ENCODE measurements around the gene RSPH6A.
"Not testable (repeated sequence)": the region's sequence is repeated elsewhere in the genome, so short reads cannot be mapped to it uniquely, and the experiment has no call there.

The RSPH6A gene

DNA sequence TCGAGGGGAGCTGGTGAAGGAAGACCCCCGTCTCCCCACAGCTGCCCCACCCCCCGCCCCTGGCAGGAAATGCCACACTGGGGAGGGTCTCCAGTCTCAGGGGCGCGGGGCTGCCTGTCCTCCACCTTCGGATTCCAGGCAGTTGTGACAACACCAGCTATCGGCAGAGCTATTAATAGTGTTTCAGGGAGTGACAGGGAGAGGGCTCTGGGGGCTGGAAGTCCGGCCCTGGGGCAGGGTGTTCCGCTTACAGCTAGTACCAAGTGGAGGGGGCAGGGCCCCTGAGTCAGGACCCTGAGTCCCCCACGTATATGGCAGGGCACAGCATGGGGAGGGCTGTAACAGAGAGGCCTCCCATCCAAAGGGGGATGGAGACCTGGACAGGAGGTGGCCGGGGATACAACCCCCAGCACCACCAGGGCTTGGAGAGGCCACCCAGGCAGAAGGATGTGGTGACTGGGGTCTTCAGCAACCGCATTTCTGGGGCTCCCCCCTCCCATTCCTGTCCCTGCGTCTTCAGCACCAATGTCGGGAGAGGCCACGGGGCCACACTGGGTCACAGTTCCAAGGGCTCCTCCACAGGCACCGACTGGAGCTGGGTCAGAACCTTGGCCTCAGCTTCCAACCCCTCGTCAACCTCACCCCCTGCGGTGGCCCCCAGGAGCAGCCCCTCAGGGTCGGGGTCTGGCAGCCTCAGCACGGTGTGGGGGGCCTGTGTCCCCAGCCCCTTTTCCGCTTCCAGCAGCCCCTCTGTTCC, 50.0 kb downstream of the RSPH6A start:
- Mint-ChIP-seq H3K9me3 (no peaks in the 10 kb centered on the region), H3K36me3 (peaks cover 0 to 2% of the 10 kb centered on the region in 2 donors), H3K27me3 (peaks cover 32 to 42% of the 10 kb centered on the region in 2 donors), H3K4me1 (peaks cover 10 to 25% of the 10 kb centered on the region in 2 donors), H3K27ac (peak overlapping the region; percentile 56), H3K4me3 (no peak overlapping the region)
- DNase-seq (no peak), ATAC-seq (replicated peaks) (no peak)

DNA sequence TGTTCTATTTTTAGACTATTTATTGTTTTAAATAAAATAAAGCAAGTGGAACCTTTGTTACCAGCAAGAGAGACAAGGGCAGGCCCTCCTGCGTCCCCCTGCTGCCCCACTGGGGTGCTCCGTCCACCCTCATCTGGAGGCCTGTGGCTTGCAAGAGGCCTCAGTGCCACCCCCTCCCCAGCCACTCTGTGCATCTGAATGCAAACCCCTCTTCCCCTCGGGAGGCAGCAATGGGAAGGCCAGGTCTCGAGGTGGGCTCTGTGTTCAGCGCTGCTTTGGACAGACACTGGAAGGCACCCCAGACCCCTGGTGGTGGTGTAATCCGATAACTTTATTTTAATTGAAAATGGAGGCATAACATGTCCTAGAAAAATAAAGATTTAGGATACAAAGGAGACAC, 50.6 kb downstream of the RSPH6A start:
- H3K4me3 Mint-ChIP-seq, result no peak overlapping the region
- peaks cover 0 to 2% of the 10 kb centered on the region in 2 donors for H3K36me3 Mint-ChIP-seq
- no peaks in the 10 kb centered on the region for H3K9me3 Mint-ChIP-seq
- peak overlapping the region; percentile 56 for H3K27ac Mint-ChIP-seq
- DNase-seq (no peak), ATAC-seq (replicated peaks) (no peak)
- H3K27me3 Mint-ChIP-seq, result peaks cover 34 to 44% of the 10 kb centered on the region in 2 donors
- peaks cover 8 to 19% of the 10 kb centered on the region in 2 donors for H3K4me1 Mint-ChIP-seq

DNA sequence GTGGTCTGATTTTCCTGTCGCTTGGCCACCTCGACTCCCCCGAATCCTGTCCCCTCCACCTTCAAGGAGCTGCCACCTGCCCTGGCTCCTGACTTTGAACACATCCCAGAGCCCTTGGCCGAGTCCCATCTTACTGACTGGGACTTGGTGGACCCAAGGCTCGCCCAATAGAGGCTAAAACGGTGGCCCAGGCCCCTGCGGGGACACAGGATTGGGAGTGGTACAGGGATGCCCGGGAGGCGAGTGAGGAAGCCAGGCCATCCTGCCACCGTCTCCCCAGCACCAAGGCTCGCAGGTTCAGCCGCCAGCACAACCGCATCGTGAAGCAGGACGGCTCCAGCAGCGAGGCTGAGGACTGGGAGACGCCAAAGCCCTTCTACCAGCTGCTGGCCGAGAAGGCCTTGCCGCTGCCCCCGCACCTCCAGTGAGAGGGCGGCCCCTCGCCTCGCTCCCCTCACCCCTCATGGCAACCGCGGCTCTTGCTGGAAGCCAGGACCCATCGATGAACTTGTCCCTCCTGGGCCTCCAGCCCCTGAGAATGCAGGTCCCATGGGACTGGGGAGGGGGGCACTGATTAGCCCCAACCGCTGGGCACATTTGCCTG, 51.3 kb downstream of the RSPH6A start:
- ATAC-seq (replicated peaks) (no peak), DNase-seq (no peak)
- H3K9me3 Mint-ChIP-seq, result no peaks in the 10 kb centered on the region
- no peak overlapping the region for H3K4me3 Mint-ChIP-seq
- H3K27me3 Mint-ChIP-seq, result peaks cover 39 to 50% of the 10 kb centered on the region in 2 donors
- peaks cover 5 to 13% of the 10 kb centered on the region in 2 donors for H3K4me1 Mint-ChIP-seq
- peaks cover 0 to under 1% of the 10 kb centered on the region in 2 donors for H3K36me3 Mint-ChIP-seq
- no peak overlapping the region for H3K27ac Mint-ChIP-seq

DNA sequence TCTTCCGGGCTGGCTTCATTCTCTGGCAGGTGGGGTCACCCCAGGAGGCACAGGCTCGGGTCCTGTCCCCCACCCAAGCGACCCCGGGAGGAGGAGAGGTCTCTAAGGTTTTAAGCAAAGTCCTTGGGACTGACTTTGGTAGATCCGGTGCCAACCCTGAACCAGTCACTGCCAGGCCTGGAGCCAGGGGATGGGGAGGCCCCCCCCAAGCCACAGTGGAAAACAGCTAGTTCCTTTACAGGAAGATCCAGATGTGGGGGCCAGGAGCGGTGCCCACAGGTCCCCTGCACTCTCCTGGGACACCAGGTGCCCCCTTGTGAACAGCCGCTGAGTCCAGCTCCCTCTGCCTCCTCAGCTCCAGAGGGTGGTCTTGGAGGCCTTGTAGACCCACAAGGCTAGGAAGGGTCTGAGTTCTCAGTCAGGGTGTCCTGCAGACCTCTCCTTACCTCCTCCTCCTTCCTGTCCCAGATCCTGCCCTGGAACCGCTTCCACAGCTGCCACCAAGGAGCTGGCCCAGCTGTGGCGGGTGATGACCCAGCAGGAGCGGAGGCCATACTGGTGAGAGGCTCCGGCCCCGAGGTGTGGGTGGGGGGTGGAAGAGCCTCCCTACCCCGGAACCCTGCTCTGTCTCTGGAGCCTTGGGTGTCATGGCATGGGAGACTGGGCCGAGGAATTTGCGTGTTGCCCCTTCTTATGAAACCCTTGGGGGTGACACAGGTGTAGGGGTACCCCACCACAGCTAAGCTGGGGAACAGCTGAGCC, 52.1 kb downstream of the RSPH6A start:
- H3K4me1 Mint-ChIP-seq, result peaks cover 5 to 11% of the 10 kb centered on the region in 2 donors
- H3K27me3 Mint-ChIP-seq, result peaks cover 39 to 56% of the 10 kb centered on the region in 2 donors
- DNase-seq (no peak), ATAC-seq (replicated peaks) (no peak)
- no peaks in the 10 kb centered on the region for H3K36me3 Mint-ChIP-seq
- no peak overlapping the region for H3K27ac Mint-ChIP-seq
- H3K4me3 Mint-ChIP-seq, result no peak overlapping the region
- no peaks in the 10 kb centered on the region for H3K9me3 Mint-ChIP-seq

DNA sequence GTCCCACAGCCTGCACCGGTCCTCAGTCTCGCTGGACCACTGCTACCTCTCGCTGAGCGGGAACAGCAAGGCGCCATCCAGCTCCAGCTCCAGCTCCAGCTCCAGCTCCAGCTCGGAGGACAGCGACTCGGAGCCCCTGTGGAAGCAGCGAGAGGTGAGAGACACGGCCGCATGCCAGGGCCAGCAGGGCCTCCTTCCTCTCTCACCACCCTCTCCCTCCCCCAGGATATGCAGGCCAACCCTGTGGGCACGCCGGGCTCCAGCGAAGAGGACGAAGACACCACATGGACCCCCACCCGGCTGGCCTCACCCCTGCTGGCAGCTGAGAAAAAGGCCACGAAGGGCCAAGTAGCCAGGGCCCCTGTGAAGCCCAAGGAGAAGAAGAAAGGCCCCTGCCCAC, 53.4 kb downstream of the RSPH6A start:
- H3K9me3 Mint-ChIP-seq, result no peaks in the 10 kb centered on the region
- peaks cover 35 to 50% of the 10 kb centered on the region in 2 donors for H3K27me3 Mint-ChIP-seq
- no peaks in the 10 kb centered on the region for H3K36me3 Mint-ChIP-seq
- peaks cover 0 to 2% of the 10 kb centered on the region in 2 donors for H3K4me1 Mint-ChIP-seq
- no peak overlapping the region for H3K27ac Mint-ChIP-seq
- DNase-seq (no peak), ATAC-seq (replicated peaks) (no peak)
- no peak overlapping the region for H3K4me3 Mint-ChIP-seq

DNA sequence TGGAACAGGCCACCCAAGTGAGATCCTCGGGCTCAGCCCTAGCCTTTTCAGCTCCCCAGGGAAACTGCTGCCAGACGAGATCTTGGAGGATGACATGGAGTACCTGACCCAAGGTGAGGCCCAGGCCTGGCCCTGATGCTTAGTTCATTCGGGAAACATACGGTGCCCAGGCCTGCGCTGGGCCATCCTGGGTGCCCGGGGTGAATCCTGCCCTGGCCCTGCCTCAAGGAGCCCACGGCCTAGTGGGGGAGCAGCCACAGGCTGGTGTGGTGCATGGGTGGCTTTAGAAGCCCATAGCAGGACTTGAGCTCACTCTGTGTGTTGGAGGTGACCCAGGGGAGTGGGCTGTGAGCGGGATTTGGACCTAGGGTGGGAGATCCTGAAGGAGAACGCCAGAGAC, 56.2 kb downstream of the RSPH6A start:
- Mint-ChIP-seq H3K36me3 (no peaks in the 10 kb centered on the region), H3K27ac (no peak overlapping the region), H3K4me3 (no peak overlapping the region), H3K9me3 (no peaks in the 10 kb centered on the region), H3K27me3 (peaks cover 20 to 31% of the 10 kb centered on the region in 2 donors), H3K4me1 (no peaks in the 10 kb centered on the region)
- ATAC-seq (replicated peaks) (no peak), DNase-seq (no peak)

DNA sequence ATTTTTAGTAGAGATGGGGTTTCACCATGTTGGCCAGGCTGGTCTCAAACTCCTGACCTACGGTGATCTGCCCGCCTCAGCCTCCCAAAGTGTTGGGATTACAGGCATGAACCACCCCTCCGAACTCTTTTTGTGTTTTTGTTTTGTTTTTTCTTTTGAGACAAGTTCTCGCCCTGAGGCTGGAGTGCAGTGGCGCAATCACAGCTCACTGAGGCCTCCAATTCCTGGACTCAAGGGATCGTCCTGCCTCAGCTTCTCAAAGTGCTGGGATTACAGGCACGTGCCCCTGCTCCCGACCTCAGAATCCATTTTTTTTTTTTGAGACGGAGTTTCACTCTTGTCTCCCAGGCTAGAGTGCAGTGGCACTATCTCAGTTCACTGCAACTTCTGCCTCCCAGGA, 57.4 kb downstream of the RSPH6A start:
- peaks cover 20 to 37% of the 10 kb centered on the region in 2 donors for H3K27me3 Mint-ChIP-seq
- no peak overlapping the region for H3K27ac Mint-ChIP-seq
- DNase-seq, result no peak
- H3K36me3 Mint-ChIP-seq, result no peaks in the 10 kb centered on the region
- H3K4me3 Mint-ChIP-seq, result no peak overlapping the region
- ATAC-seq (replicated peaks), result no peak
- no peaks in the 10 kb centered on the region for H3K9me3 Mint-ChIP-seq
- no peaks in the 10 kb centered on the region for H3K4me1 Mint-ChIP-seq

DNA sequence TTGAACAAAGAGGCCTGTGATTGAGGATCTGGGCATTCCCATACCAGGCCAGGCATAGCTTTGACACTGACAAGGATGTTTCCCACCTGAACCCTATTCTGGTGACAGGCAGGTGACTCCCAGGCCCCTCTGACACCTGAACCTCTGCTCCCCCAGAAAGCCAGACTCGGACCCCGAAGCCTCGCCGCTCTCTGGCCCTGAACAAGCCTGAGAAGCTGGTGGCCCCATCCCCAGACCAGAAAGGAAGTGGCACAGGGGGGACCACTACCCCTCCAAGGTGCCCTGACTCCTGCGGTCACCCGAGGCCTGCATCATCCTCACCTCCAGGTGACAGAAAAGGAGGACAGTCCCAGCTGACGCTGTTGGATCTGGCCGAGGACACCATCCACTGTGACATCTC, 60.8 kb downstream of the RSPH6A start:
- Mint-ChIP-seq H3K4me1 (no peaks in the 10 kb centered on the region), H3K27me3 (peaks cover 9 to 22% of the 10 kb centered on the region in 2 donors), H3K4me3 (no peak overlapping the region), H3K36me3 (no peaks in the 10 kb centered on the region), H3K9me3 (no peaks in the 10 kb centered on the region), H3K27ac (no peak overlapping the region)
- ATAC-seq (replicated peaks) (no peak), DNase-seq (no peak)

DNA sequence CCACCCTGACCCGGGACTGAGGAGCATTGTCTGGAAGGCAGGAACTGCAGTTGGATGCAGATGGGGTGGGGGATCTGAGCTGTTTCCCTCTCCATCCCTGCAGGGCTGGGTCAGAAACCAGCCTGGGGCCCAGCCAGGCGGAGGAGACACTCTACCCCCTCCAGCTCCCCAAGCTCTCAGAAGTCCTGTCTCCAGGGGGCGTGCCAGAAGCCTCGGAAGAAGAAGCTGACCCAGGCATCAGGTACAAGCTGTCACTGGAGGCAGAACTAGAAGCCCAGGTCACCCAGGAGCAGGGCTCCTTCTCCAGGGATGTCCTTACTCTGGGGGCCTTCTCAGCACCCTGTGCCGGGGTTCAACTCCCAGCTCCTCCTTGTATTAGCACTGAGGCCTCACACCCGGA, 61.6 kb downstream of the RSPH6A start:
- Mint-ChIP-seq H3K27me3 (peaks cover 6 to 14% of the 10 kb centered on the region in 2 donors), H3K4me1 (no peaks in the 10 kb centered on the region), H3K9me3 (no peaks in the 10 kb centered on the region), H3K36me3 (no peaks in the 10 kb centered on the region), H3K27ac (no peak overlapping the region), H3K4me3 (no peak overlapping the region)
- no peak for DNase-seq
- ATAC-seq (replicated peaks), result no peak

DNA sequence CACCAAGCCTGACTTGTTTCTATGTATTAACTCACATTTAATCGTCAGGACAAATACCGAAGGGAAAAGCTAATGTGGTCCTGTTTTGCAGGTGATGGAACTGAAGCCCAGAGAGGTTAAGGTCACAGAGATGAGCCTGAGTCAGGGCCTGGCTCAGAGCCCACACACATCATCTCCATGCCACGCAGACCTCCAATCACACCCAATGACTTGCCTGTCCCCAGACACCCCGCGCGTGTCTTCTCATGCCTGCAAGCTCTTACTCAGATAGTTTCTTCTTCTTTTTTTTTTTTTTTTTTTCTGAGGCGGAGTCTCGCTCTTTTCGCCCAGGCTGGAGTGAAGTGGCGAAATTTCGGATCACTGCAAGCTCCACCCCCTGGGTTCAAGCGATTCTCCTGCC, 62.5 kb downstream of the RSPH6A start:
- DNase-seq (no peak), ATAC-seq (replicated peaks) (no peak)
- Mint-ChIP-seq H3K27ac (no peak overlapping the region), H3K4me3 (no peak overlapping the region), H3K27me3 (peaks cover 6 to 18% of the 10 kb centered on the region in 2 donors), H3K9me3 (no peaks in the 10 kb centered on the region), H3K36me3 (no peaks in the 10 kb centered on the region), H3K4me1 (no peaks in the 10 kb centered on the region)

DNA sequence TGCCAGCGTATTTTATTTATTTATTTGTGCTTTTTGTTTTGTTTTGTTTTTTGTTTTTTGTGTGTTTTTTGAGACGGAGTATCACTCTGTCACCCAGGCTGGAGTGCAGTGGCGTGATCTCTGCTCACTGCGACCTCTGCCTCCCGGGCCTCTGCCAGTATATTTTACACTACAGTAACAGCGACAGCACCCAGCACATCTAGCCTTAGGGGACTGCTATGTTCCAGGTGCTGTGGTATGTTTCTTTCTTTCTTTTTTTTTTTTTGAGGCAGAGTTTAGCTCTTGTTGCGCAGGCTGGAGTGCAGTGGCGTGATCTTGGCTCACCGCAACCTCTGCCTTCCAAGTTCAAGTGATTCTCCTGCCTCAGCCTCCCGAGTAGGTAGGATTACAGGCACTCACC, 63.6 kb downstream of the RSPH6A start:
- not testable (repeated sequence) for H3K9me3 Mint-ChIP-seq; H3K4me3 Mint-ChIP-seq; DNase-seq; ATAC-seq (replicated peaks); H3K4me1 Mint-ChIP-seq; H3K36me3 Mint-ChIP-seq; H3K27ac Mint-ChIP-seq
- H3K27me3 Mint-ChIP-seq, result peaks cover 9 to 22% of the 10 kb centered on the region in 2 donors

DNA sequence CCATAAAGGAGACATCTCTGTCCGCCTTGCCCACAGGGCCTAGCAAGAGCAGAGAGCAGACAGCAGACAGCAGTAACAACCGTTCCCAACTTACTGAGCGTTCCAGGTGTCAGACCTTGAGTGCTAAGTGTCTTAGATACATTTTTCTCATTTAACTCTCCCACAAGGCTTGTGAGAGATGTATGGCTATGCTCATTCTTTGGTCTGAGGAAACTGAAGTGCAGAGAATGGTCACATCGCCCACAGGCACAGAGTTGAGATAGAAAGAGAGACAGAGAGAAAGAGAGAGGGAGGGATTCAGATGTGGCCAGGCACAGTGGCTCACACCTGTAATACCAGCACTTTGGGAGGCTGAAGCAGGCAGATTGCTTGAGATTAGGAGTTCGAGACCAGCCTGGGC, 67.6 kb downstream of the RSPH6A start:
- Mint-ChIP-seq H3K27ac (no peak overlapping the region), H3K4me1 (no peaks in the 10 kb centered on the region), H3K27me3 (peaks cover 18 to 36% of the 10 kb centered on the region in 2 donors), H3K9me3 (no peaks in the 10 kb centered on the region), H3K36me3 (no peaks in the 10 kb centered on the region), H3K4me3 (no peak overlapping the region)
- DNase-seq, result no peak
- no peak for ATAC-seq (replicated peaks)

DNA sequence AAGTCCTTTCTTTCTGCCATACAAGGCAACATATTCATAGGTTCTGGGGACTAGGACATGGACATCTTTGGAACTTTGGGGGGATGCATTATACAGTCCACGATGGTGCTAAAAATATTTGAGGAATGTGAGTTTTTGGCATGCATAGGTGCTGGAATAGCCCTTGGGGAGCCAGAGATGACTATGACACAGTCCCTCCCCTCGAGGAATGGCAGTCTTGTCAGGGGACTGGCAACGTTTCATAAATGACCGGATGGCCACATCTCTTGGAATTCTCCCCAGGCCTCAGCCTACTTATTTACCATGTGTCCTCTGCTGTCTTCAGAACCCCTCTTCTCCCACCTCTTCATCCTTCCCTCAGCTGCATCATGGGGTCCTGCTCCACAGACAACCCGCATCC, 68.2 kb downstream of the RSPH6A start:
- H3K4me3 Mint-ChIP-seq, result no peak overlapping the region
- H3K27me3 Mint-ChIP-seq, result peaks cover 18 to 41% of the 10 kb centered on the region in 2 donors
- no peaks in the 10 kb centered on the region for H3K36me3 Mint-ChIP-seq
- H3K27ac Mint-ChIP-seq, result no peak overlapping the region
- no peaks in the 10 kb centered on the region for H3K9me3 Mint-ChIP-seq
- H3K4me1 Mint-ChIP-seq, result no peaks in the 10 kb centered on the region
- ATAC-seq (replicated peaks) (no peak), DNase-seq (no peak)
